Naive thymus-derived CD8-positive, alpha-beta T cell (primary cell): Measurements from ENCODE around the gene MOSMO. TPM values are rescaled to one million over a fixed set of nuclear protein-coding genes. Genes with fewer than 3 reads are reported as not detected.
"Not testable (repeated sequence)": the region's sequence is repeated elsewhere in the genome, so short reads cannot be mapped to it uniquely, and the experiment has no call there.

Experiments
- ATAC-seq, 2 donors: fragments of 150-1000 bp; cut with Tn5 transposase in 1 of 2; sonication (Bioruptor Pico), chemical (Tn5 transposase) in 1 of 2; 1 replicate in 1 of 2; 2 replicates in 1 of 2; pipeline ENCODE4 v1.10.0; 2021; ENCODE audit warnings: mild to moderate bottlenecking in 2 of 2, moderate library complexity in 2 of 2
- POLR2A ChIA-PET: fragments of 350-600 bp; sonication (Branson Sonifier 250); formaldehyde crosslinking; loops from one replicate; lab custom pipeline; 2021; ENCODE audit warnings: antibody characterized with exemption; lab: Charles Lee
- DNase-seq, 10 donors: peaks; one replicate each; pipeline versions ENCODE4 v3.0.0 to v3.0.0-alpha.2; 2020 to 2022
- H3K27ac Mint-ChIP-seq, 10 donors: one replicate each; pipeline ENCODE4 v1.8.0; 2020 to 2022; ENCODE audit warnings: mild to moderate bottlenecking in 10 of 10, mixed read lengths in 10 of 10, moderate library complexity in 4 of 10, inconsistent platforms in 1 of 10
- H3K27me3 Mint-ChIP-seq, 5 donors: one replicate each; pipeline ENCODE4 v1.8.0; 2021 to 2022; ENCODE audit warnings: mixed read lengths in 5 of 5
- H3K36me3 Mint-ChIP-seq, 3 donors: one replicate each; pipeline ENCODE4 v1.8.0; 2020 to 2022; ENCODE audit warnings: mixed read lengths in 3 of 3, mild to moderate bottlenecking in 2 of 3, inconsistent platforms in 1 of 3
- H3K4me1 Mint-ChIP-seq, 4 donors: one replicate each; pipeline ENCODE4 v1.8.0; 2021 to 2022; ENCODE audit warnings: mixed read lengths in 4 of 4
- H3K4me3 Mint-ChIP-seq, 10 donors: one replicate each; pipeline ENCODE4 v1.8.0; 2020 to 2022; ENCODE audit warnings: mild to moderate bottlenecking in 10 of 10, mixed read lengths in 10 of 10, moderate library complexity in 6 of 10, inconsistent platforms in 1 of 10
- H3K9me3 Mint-ChIP-seq, 9 donors: one replicate each; pipeline ENCODE4 v1.8.0; 2020 to 2022; ENCODE audit warnings: mixed read lengths in 9 of 9, mild to moderate bottlenecking in 3 of 9, inconsistent platforms in 1 of 9, moderate library complexity in 1 of 9
- polyA plus RNA-seq, 3 donors: library from polyadenylated mRNA; unstranded; fragments of 300-500 nt; fragmentation: Illumina TruSeq; gene quantifications; one replicate each; pipeline ENCODE4 v1.2.3, GENCODE V29; 2021
- total RNA-seq, 8 experiments: library from RNA in 2 of 8; stranded (reverse) in 2 of 8; gene quantifications; one replicate each; pipeline ENCODE4 v1.2.3 and lab custom pipeline; 2021 to 2026

Gene MOSMO
- total and polyA plus RNA-seq, 5 experiments from 2014 or later, result 4.7 to 18.9 (median 6.5) TPM

DNA sequence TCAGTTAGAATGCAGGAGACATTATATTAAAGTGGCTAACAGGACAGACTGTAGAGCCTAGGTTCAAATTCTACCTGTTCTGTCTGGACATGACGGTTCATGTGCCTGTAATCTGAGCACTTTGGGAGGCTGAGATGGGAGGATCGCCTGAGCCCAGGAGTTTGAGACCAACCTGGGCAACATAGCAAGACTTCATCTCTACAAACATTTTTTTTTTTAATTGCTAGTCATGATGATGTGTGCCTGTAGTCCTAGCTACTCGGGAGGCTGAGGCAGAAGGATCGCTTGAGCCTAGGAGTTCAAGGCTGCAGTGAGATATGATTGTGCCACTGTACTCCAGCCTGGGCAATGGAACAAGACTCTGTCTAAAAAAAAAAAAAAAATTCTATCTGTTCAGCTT, 16.9 kb downstream of the MOSMO start:
- DNase-seq, H3K36me3 Mint-ChIP-seq, H3K4me3 Mint-ChIP-seq, H3K27me3 Mint-ChIP-seq, ATAC-seq, H3K9me3 Mint-ChIP-seq: not testable (repeated sequence)
- POLR2A ChIA-PET, result interaction anchor here (0.9 kb wide), 1 partner anchor 17 kb away, joined by 3 read pairs; no protein-coding TSS in a partner anchor
- H3K27ac Mint-ChIP-seq, result peak overlapping the region in 1 of 10 donors; percentile 43
- H3K4me1 Mint-ChIP-seq, result peaks cover 12 to 32% (median 30%) of the 10 kb centered on the region in 4 donors

DNA sequence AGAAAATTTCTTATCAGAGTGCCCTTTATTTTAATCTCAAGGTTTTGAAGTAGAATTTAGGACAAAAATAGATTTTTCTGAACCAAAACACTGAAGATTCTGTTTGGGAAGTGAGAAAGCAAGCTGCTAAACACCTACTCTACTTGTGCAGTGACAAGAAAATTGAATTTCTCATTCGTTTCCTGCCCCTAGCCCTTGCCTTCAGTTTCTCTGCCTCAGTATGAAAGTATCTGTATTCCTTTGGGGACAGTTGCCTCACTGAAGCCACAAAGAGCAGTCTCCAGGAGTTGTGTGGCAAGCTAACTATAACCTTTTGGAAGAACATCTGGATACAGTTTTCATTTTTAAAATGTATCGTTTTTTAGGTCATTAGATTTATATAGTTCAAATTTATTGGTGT, 19.7 kb downstream of the MOSMO start:
- Mint-ChIP-seq H3K4me1 (peaks cover 4 to 30% (median 23%) of the 10 kb centered on the region in 4 donors), H3K27ac (no peak overlapping the region)
- POLR2A ChIA-PET, result no interaction called here

DNA sequence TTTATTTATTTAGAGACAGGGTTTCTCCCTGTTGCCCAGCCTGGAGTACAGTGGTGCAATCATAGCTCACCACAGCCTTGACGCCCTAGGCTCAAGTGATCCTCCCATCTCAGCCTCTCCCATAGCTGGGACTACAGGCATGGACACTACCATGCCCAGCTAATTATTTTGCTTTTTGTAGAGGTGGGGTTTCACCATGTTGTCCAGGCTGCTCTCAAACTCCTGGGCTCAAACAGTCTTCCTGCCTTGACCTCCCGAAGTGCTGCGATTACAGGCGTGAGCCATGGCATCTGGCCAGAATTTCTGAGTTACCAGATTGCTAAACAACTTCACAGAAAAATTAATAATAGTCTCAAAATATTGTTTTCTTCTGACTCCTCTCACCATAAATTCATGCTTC, 21.7 kb downstream of the MOSMO start:
- no peak overlapping the region for H3K4me3 Mint-ChIP-seq
- H3K4me1 Mint-ChIP-seq, result peaks cover 3 to 36% (median 28%) of the 10 kb centered on the region in 4 donors
- no peak overlapping the region for H3K27ac Mint-ChIP-seq
- H3K9me3 Mint-ChIP-seq, result no peaks in the 10 kb centered on the region
- no peaks in the 10 kb centered on the region for H3K27me3 Mint-ChIP-seq
- ATAC-seq, result no peak
- POLR2A ChIA-PET, result no interaction called here
- peaks cover 8 to 37% (median 10%) of the 10 kb centered on the region in 3 donors for H3K36me3 Mint-ChIP-seq
- DNase-seq, result no peak

More for the DNA sequence above, 19.7 kb downstream of the MOSMO start:
- ATAC-seq (no peak), DNase-seq (no peak)
- no peak overlapping the region for H3K4me3 Mint-ChIP-seq
- no peaks in the 10 kb centered on the region for H3K27me3 Mint-ChIP-seq
- H3K9me3 Mint-ChIP-seq, result no peaks in the 10 kb centered on the region
- peaks cover 8 to 29% (median 9%) of the 10 kb centered on the region in 3 donors for H3K36me3 Mint-ChIP-seq

- Mint-ChIP-seq H3K36me3 (peaks cover 8 to 44% (median 10%) of the 10 kb centered on the region in 3 donors), H3K4me1 (peaks cover 3 to 37% (median 31%) of the 10 kb centered on the region in 4 donors), H3K4me3 (no peak overlapping the region), H3K27me3 (no peaks in the 10 kb centered on the region), H3K27ac (peak overlapping the region in 1 of 10 donors; percentile 12), H3K9me3 (no peaks in the 10 kb centered on the region)
- POLR2A ChIA-PET, result no interaction called here
- ATAC-seq (no peak), DNase-seq (no peak)
Observed at GRCh38 chr16:22030087-22030812, 22.3 kb downstream of the MOSMO start.

DNA sequence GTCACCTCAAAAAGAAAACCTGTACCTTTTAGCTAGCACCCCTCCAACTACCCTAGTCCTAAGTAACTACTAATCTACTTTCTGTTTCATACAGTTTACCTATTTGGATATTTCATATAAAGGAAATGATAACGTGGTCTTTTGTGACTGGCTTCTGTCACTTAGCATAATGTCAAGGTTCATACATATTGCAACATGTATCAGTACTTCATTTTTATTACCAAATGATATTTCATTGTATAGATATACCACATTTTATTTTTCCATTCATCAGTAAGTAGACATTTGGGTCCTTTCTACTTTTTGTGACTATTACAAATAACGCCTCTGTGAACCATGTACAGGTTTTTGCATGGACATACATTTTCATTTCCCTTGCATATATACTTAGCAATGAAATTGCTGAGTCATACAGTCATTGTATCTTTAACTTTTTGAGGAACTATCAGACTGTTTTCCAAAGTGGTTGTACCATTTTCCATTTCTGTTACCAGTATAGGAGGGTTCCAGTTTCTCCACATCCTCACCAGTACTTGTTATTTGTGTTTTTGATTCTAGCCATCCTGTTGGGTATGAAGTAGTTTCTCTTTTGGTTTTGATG, 23.7 kb downstream of the MOSMO start:
- H3K27ac Mint-ChIP-seq, result no peak overlapping the region
- H3K36me3 Mint-ChIP-seq, result peaks cover 8 to 52% (median 10%) of the 10 kb centered on the region in 3 donors
- no peaks in the 10 kb centered on the region for H3K9me3 Mint-ChIP-seq

DNA sequence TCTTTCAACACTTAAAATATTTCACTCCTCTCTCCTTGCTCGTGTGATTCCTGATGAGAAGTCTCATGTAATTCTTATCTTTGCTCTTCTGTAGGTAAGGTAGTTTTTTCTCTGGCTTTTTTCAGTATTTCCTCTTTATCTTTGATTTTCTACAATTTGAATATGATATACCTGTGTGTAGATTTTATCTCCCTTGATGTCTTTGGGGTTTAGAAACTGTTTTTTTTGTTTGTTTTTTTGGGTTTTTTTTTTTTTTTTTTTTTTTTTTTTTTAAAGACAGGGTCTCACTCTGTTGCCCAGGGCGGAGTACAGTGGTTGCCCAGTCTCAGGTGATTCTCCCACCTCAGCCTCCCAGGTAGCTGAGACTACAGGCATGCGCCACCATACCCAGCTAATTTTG, 26.6 kb downstream of the MOSMO start:
- Mint-ChIP-seq H3K4me1 (peaks cover 9 to 26% (median 16%) of the 10 kb centered on the region in 4 donors), H3K36me3 (peaks cover 8 to 63% (median 12%) of the 10 kb centered on the region in 3 donors), H3K27me3 (no peaks in the 10 kb centered on the region), H3K9me3 (no peaks in the 10 kb centered on the region), H3K4me3 (no peak overlapping the region), H3K27ac (peak overlapping the region in 2 of 10 donors; percentile 4 to 58)
- POLR2A ChIA-PET, result no interaction called here
- DNase-seq, result no peak
- no peak for ATAC-seq

More for the DNA sequence above, 23.7 kb downstream of the MOSMO start:
- Mint-ChIP-seq H3K4me1 (peaks cover 3 to 30% (median 22%) of the 10 kb centered on the region in 4 donors), H3K4me3 (no peak overlapping the region), H3K27me3 (no peaks in the 10 kb centered on the region)
- POLR2A ChIA-PET, result no interaction called here
- ATAC-seq, result no peak
- DNase-seq, result no peak

GRCh38 chr16:22035153-22035552, 27.2 kb downstream of the MOSMO start:
- peaks cover 5 to 59% (median 8%) of the 10 kb centered on the region in 3 donors for H3K36me3 Mint-ChIP-seq

GRCh38 chr16:22043882-22044281, 36.0 kb downstream of the MOSMO start:
- H3K27ac Mint-ChIP-seq, result peak overlapping the region in 2 of 10 donors; percentile 18 to 70
- H3K27me3 Mint-ChIP-seq, ATAC-seq, POLR2A ChIA-PET, DNase-seq, H3K4me3 Mint-ChIP-seq, H3K36me3 Mint-ChIP-seq, H3K9me3 Mint-ChIP-seq, H3K4me1 Mint-ChIP-seq: not testable (repeated sequence)

More at GRCh38 chr16:22035153-22035552, 27.2 kb downstream of the MOSMO start:
- DNase-seq (no peak), ATAC-seq (no peak)
- H3K9me3 Mint-ChIP-seq, result no peaks in the 10 kb centered on the region
- POLR2A ChIA-PET, result no interaction called here
- peak overlapping the region in 3 of 10 donors; percentile 4 to 58 (median 8) for H3K27ac Mint-ChIP-seq
- H3K4me1 Mint-ChIP-seq, result peaks cover 9 to 20% (median 13%) of the 10 kb centered on the region in 4 donors
- H3K4me3 Mint-ChIP-seq, result no peak overlapping the region
- H3K27me3 Mint-ChIP-seq, result no peaks in the 10 kb centered on the region

DNA sequence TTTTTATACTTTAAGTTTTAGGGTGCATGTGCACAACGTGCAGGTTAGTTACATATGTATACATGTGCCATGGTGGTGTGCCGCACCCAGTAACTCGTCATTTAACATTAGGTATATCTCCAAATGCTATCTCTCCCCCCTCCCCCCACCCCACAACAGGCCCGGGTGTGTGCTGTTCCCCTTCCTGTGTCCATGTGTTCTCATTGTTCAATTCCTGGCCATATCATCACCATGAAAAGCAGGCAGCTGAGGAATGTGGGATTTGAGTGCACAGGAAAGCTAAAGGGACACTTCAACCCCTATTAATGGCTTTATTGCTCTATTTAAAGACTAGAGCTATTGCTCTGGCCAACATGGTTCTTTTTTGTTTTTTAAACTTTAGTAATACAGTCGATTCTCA, 38.0 kb downstream of the MOSMO start:
- ATAC-seq, H3K27ac Mint-ChIP-seq, H3K4me1 Mint-ChIP-seq, H3K36me3 Mint-ChIP-seq, H3K27me3 Mint-ChIP-seq, H3K9me3 Mint-ChIP-seq, POLR2A ChIA-PET, H3K4me3 Mint-ChIP-seq, DNase-seq: not testable (repeated sequence)

GRCh38 chr16:22050963-22051362, 43.1 kb downstream of the MOSMO start:
- DNase-seq (no peak), ATAC-seq (no peak)
- Mint-ChIP-seq H3K4me3 (no peak overlapping the region), H3K4me1 (peaks cover 4 to 17% (median 13%) of the 10 kb centered on the region in 4 donors), H3K9me3 (no peaks in the 10 kb centered on the region), H3K27me3 (no peaks in the 10 kb centered on the region), H3K27ac (no peak overlapping the region), H3K36me3 (peaks cover 0 to 7% (median 6%) of the 10 kb centered on the region in 3 donors)
- POLR2A ChIA-PET, result no interaction called here

DNA sequence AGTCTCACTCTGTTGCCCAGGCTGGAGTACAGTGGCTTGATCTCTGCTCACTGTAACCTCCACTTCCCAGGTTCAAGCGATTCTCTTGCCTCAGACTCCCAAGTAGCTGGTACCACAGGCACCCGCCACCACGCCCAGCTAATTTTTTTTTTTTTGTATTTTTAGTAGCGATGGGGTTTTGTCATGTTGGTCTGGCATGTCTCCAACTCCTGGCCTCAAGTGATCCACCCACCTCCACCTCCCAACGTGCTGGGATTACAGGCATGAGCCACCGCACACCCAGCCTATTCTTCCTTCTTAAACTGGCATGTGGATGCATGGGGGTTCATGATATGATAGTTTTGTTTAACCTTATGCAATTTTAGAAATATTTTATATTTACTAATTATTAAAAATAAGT, 45.1 kb downstream of the MOSMO start:
- DNase-seq (no peak), ATAC-seq (no peak)
- H3K4me1 Mint-ChIP-seq, result peaks cover 4 to 17% (median 13%) of the 10 kb centered on the region in 4 donors
- H3K9me3 Mint-ChIP-seq, result no peaks in the 10 kb centered on the region
- H3K36me3 Mint-ChIP-seq, result peaks cover 0 to 10% (median 7%) of the 10 kb centered on the region in 3 donors
- no peak overlapping the region for H3K4me3 Mint-ChIP-seq
- H3K27ac Mint-ChIP-seq, result no peak overlapping the region
- POLR2A ChIA-PET, result no interaction called here
- no peaks in the 10 kb centered on the region for H3K27me3 Mint-ChIP-seq

- ATAC-seq (no peak), DNase-seq (no peak)
- H3K27ac Mint-ChIP-seq, result no peak overlapping the region
- POLR2A ChIA-PET, result no interaction called here
- no peaks in the 10 kb centered on the region for H3K9me3 Mint-ChIP-seq
- H3K4me1 Mint-ChIP-seq, result peaks cover 8 to 21% (median 16%) of the 10 kb centered on the region in 4 donors
- H3K36me3 Mint-ChIP-seq, result peaks cover 0 to 10% (median 7%) of the 10 kb centered on the region in 3 donors
- no peaks in the 10 kb centered on the region for H3K27me3 Mint-ChIP-seq
- no peak overlapping the region for H3K4me3 Mint-ChIP-seq
Observed at GRCh38 chr16:22053921-22054341, 46.0 kb downstream of the MOSMO start.
